ENCODE measurements around the gene TYK2.
A peak's percentile ranks its signal among the peaks of the same experiment; 100 is the strongest.
"Not testable (repeated sequence)": the region's sequence is repeated elsewhere in the genome, so short reads cannot be mapped to it uniquely, and the experiment has no call there.

TYK2 gene

DNA sequence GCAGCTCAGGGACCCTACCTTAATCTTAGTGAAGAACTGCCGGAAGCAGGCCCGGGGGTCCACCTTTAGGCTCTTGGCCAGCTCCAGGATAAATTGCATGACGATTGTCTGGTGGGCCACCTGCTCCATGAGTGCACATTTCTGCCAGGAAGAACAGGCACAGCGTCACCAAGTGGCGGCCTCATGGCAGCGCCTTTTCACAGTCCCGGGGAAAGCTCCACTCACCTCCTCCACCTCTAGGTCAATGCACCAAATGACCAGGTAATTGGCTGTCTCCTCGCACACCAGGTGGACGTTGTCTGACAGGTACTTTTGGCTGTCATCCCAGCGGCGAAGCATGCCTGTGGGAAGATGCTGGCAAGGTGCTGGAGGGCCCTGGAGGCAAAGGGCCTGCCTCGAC, 14.6 kb upstream of the TYK2 start:
- no peak overlapping the region for H3K4me3 ChIP-seq (ENCODE audit: low read length)
- H3K27ac ChIP-seq (ENCODE audit: low read length) = no peak overlapping the region
- no CpG with 5 or more reads among the region's 12 CpGs for WGBS (ENCODE audit: insufficient coverage, insufficient read length)
- H3K4me1 ChIP-seq (ENCODE audit: control insufficient read depth, insufficient read depth, low read length) = no peaks in the 10 kb centered on the region
- H3K27me3 ChIP-seq (ENCODE audit: control insufficient read depth, insufficient read depth, low read length) = no peaks in the 10 kb centered on the region
- peaks cover 30% of the 10 kb centered on the region for H3K36me3 ChIP-seq (ENCODE audit: control insufficient read depth, insufficient read depth, low read length)
- no peaks in the 10 kb centered on the region for H3K9me3 ChIP-seq (ENCODE audit: control insufficient read depth, insufficient read depth, low read length)
- DNase-seq (ENCODE audit: low read depth, low spot score) = no peak

DNA sequence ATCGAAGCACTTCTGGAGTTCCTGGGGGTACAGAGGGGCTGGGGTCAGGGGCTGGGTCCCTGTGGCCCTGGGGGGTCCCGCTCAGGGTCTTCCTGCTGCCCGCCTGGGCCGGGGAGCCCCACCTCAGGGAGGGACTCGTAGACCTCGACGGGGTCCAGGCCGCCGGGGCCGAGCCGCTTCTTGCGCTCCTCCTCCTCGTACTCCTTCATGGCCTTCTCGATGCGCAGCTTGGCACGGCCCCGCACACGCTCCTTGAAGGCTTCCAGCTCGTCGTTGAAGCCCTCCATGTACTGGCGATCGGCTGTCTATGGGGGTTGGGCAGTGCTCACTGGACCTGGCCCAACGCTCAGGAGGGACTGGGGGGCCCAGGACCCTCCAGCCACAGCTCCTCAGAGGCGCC, 12.8 kb upstream of the TYK2 start:
- no peak for DNase-seq (ENCODE audit: low read depth, low spot score)
- H3K36me3 ChIP-seq (ENCODE audit: control insufficient read depth, insufficient read depth, low read length) = peaks cover 30% of the 10 kb centered on the region
- H3K9me3 ChIP-seq (ENCODE audit: control insufficient read depth, insufficient read depth, low read length) = no peaks in the 10 kb centered on the region
- H3K27me3 ChIP-seq (ENCODE audit: control insufficient read depth, insufficient read depth, low read length) = no peaks in the 10 kb centered on the region
- no CpG with 5 or more reads among the region's 24 CpGs for WGBS (ENCODE audit: insufficient coverage, insufficient read length)
- H3K4me3 ChIP-seq (ENCODE audit: low read length) = no peak overlapping the region
- no peak overlapping the region for H3K27ac ChIP-seq (ENCODE audit: low read length)
- peaks cover 1% of the 10 kb centered on the region; the same call in 1 of the 2 replicates for H3K4me1 ChIP-seq (ENCODE audit: control insufficient read depth, insufficient read depth, low read length)

DNA sequence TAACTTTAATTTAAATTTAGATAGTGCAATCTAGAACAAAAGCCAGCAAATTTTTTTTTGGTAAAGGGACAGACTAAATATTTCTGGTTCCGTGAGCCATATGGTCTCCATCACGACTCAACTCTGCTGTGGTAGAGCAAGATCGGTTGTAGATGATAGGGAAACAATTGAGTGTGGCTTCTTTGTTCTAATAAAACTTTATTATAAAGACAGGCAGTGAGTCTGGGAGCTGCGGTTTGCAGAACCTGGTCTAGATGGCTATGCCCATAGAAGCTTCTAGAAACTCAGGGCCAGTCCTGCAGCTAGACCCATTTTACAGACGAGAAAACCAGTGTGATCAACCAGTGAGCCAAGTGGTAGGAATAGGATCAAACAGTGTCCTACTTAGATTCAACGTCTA, 11.7 kb upstream of the TYK2 start:
- H3K36me3 ChIP-seq (ENCODE audit: control insufficient read depth, insufficient read depth, low read length) = peaks cover 30% of the 10 kb centered on the region

DNA sequence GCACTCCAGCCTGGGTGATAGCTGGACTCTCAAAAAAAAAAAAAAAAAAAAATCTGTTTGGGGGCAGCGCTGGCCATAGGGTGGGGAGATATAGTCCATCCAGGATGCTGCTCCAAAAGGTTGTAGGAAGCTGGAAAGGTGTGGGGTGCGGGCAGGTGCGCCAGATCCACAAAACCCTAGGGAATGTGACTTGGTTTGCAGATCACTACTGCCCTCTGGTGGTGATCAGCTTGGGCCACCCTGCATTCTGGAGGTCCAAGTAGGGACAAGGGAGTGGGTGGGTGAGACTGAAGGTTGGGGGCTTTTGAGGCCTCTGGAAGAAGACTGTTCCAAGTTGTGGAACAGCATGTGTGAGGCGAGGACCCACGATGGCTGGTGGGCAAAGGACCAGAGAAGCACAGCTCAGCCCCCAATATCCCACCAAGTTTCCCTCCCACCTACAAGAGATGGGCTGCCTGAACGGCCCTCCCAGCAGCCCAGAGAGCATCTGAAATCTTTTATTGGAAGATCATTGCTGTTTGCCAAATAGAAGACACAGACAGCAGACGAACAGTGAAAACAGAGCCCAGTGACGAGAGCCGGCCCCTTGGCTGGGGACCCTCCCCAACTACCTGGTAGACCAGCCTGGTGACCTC, 10.4 kb upstream of the TYK2 start:
- H3K36me3 ChIP-seq (ENCODE audit: control insufficient read depth, insufficient read depth, low read length) = peaks cover 22% of the 10 kb centered on the region
- H3K4me3 ChIP-seq (ENCODE audit: low read length) = no peak overlapping the region
- H3K4me1 ChIP-seq (ENCODE audit: control insufficient read depth, insufficient read depth, low read length) = peaks cover 1% of the 10 kb centered on the region; the same call in 1 of the 2 replicates
- DNase-seq (ENCODE audit: low read depth, low spot score) = no peak
- no CpG with 5 or more reads among the region's 9 CpGs for WGBS (ENCODE audit: insufficient coverage, insufficient read length)
- H3K27ac ChIP-seq (ENCODE audit: low read length) = no peak overlapping the region
- H3K9me3 ChIP-seq (ENCODE audit: control insufficient read depth, insufficient read depth, low read length) = no peaks in the 10 kb centered on the region
- no peaks in the 10 kb centered on the region for H3K27me3 ChIP-seq (ENCODE audit: control insufficient read depth, insufficient read depth, low read length)

More for the DNA sequence above, 11.7 kb upstream of the TYK2 start:
- H3K27ac ChIP-seq (ENCODE audit: low read length) = no peak overlapping the region
- no CpG with 5 or more reads among the region's 6 CpGs for WGBS (ENCODE audit: insufficient coverage, insufficient read length)
- no peak for DNase-seq (ENCODE audit: low read depth, low spot score)
- no peak overlapping the region for H3K4me3 ChIP-seq (ENCODE audit: low read length)
- no peaks in the 10 kb centered on the region for H3K27me3 ChIP-seq (ENCODE audit: control insufficient read depth, insufficient read depth, low read length)
- H3K9me3 ChIP-seq (ENCODE audit: control insufficient read depth, insufficient read depth, low read length) = no peaks in the 10 kb centered on the region
- peaks cover 1% of the 10 kb centered on the region; the same call in 1 of the 2 replicates for H3K4me1 ChIP-seq (ENCODE audit: control insufficient read depth, insufficient read depth, low read length)

DNA sequence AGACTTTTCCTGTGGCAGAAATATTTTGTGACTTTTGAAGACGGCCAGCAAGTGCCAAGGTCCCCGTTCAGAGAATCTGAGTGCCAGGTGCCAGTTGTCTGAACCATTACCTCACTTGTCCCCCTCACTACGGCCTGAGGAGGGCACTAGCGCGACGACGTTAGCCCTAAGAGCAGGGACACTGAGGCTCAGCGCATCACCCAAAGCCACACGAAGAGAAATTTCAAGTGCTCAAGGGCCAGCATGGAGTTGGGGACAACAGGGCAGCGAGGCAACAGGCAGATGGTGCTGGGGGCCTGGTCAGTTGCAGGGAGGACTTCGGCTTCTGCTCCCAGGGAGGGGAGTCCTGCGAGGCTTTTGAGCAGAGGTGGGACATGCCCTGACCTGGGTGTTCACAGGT, 9.5 kb upstream of the TYK2 start:
- no peak for DNase-seq (ENCODE audit: low read depth, low spot score)
- no peaks in the 10 kb centered on the region for H3K9me3 ChIP-seq (ENCODE audit: control insufficient read depth, insufficient read depth, low read length)
- no peak overlapping the region for H3K27ac ChIP-seq (ENCODE audit: low read length)
- peaks cover 13% of the 10 kb centered on the region for H3K36me3 ChIP-seq (ENCODE audit: control insufficient read depth, insufficient read depth, low read length)
- no peaks in the 10 kb centered on the region for H3K27me3 ChIP-seq (ENCODE audit: control insufficient read depth, insufficient read depth, low read length)
- no CpG with 5 or more reads among the region's 12 CpGs for WGBS (ENCODE audit: insufficient coverage, insufficient read length)
- H3K4me1 ChIP-seq (ENCODE audit: control insufficient read depth, insufficient read depth, low read length) = peaks cover 1% of the 10 kb centered on the region; the same call in 1 of the 2 replicates
- no peak overlapping the region for H3K4me3 ChIP-seq (ENCODE audit: low read length)

DNA sequence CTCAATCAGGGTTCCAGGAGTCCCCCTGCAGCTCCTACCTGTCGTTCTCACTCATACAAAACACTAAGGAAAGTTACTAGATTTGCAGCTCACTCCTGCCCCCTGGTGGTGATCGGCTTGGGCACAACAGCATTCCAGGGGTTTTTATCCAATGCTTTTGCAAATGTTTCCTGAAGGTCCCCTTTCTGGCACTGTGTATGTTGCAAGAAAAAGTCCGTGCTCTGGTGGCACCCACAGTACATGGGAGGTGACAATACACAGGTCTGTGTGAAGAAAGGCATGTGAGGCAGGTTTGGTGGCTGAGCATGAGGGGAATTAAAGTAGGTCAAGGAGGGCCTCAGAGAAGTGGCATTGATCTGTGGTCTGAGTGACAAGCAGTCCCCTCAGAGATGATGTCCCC, 8.6 kb upstream of the TYK2 start:
- H3K36me3 ChIP-seq (ENCODE audit: control insufficient read depth, insufficient read depth, low read length) = peaks cover 11% of the 10 kb centered on the region
- H3K9me3 ChIP-seq (ENCODE audit: control insufficient read depth, insufficient read depth, low read length) = no peaks in the 10 kb centered on the region
- no peak overlapping the region for H3K27ac ChIP-seq (ENCODE audit: low read length)
- no peak overlapping the region for H3K4me3 ChIP-seq (ENCODE audit: low read length)
- WGBS (ENCODE audit: insufficient coverage, insufficient read length) = no CpG with 5 or more reads among the region's 3 CpGs
- peak; percentile 87 for DNase-seq (ENCODE audit: low read depth, low spot score)
- peaks cover 1% of the 10 kb centered on the region; the same call in 1 of the 2 replicates for H3K4me1 ChIP-seq (ENCODE audit: control insufficient read depth, insufficient read depth, low read length)
- no peaks in the 10 kb centered on the region for H3K27me3 ChIP-seq (ENCODE audit: control insufficient read depth, insufficient read depth, low read length)

DNA sequence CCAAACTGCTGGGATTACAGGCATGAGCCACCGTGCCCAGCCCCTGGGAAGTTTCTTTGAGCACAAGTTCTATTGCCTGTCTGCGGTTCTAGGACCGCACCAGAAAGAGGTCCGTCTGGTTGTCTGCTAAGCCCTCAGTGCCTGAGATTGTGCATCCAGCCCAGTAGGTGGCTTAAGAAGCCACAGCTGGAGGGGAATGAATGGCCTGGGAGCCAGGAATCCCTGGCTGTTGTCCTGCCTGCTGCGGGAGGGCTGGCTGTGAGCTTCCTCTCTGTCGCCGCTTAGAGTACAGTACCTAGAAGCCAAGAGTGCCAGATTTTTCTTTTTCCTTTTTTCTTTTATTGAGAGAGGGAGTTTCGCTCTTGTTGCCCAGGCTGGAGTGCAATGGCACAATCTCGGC, 4.2 kb upstream of the TYK2 start:
- no peaks in the 10 kb centered on the region for H3K36me3 ChIP-seq (ENCODE audit: control insufficient read depth, insufficient read depth, low read length)
- H3K27me3 ChIP-seq (ENCODE audit: control insufficient read depth, insufficient read depth, low read length) = no peaks in the 10 kb centered on the region
- no CpG with 5 or more reads among the region's 9 CpGs for WGBS (ENCODE audit: insufficient coverage, insufficient read length)
- DNase-seq (ENCODE audit: low read depth, low spot score) = no peak
- no peaks in the 10 kb centered on the region for H3K9me3 ChIP-seq (ENCODE audit: control insufficient read depth, insufficient read depth, low read length)
- H3K4me1 ChIP-seq (ENCODE audit: control insufficient read depth, insufficient read depth, low read length) = peaks cover 1% of the 10 kb centered on the region; the same call in 1 of the 2 replicates
- no peak overlapping the region for H3K4me3 ChIP-seq (ENCODE audit: low read length)
- H3K27ac ChIP-seq (ENCODE audit: low read length) = no peak overlapping the region

DNA sequence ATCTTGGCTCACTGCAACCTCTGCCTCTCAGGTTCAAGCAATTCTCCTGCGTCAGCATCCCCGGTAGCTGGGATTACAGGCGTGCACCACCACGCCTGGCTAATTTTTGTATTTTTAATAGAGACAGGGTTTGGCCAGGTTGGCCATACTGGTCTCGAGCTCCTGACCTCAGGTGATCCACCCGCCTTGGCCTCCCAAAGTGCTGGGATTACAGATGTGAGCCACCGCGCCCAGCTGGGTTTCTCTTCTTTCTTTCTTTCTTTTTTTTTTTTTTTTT, 2.8 kb upstream of the TYK2 start:
- not testable (repeated sequence) for H3K36me3 ChIP-seq (ENCODE audit: control insufficient read depth, insufficient read depth, low read length); H3K4me1 ChIP-seq (ENCODE audit: control insufficient read depth, insufficient read depth, low read length); H3K27me3 ChIP-seq (ENCODE audit: control insufficient read depth, insufficient read depth, low read length); H3K27ac ChIP-seq (ENCODE audit: low read length); DNase-seq (ENCODE audit: low read depth, low spot score); H3K4me3 ChIP-seq (ENCODE audit: low read length); H3K9me3 ChIP-seq (ENCODE audit: control insufficient read depth, insufficient read depth, low read length)
- no CpG with 5 or more reads among the region's 8 CpGs for WGBS (ENCODE audit: insufficient coverage, insufficient read length)

DNA sequence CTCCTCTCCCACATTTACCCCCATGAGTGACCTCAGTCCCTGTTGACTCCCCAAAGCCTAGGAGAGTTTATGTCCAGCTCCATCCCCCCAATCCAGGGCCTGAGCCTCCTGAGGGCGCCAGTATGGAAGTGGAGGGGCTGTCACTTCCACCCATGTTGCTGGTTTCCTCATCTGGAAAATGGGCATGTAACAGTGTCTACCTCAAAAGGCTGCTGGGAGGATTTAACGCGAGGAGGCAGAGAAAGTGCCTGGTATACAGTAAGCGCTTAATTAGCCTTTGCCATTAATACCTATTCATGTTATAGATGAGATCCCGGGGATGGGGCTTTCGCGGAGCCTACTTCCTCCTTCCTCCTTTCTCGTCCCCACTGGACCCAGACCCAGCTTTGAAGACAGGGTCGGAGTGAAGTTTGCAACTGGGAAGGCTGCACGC, 476 bp downstream of the TYK2 start:
- WGBS (ENCODE audit: insufficient coverage, insufficient read length) = no CpG with 5 or more reads among the region's 10 CpGs
- no peaks in the 10 kb centered on the region for H3K36me3 ChIP-seq (ENCODE audit: control insufficient read depth, insufficient read depth, low read length)
- no peak for DNase-seq (ENCODE audit: low read depth, low spot score)

DNA sequence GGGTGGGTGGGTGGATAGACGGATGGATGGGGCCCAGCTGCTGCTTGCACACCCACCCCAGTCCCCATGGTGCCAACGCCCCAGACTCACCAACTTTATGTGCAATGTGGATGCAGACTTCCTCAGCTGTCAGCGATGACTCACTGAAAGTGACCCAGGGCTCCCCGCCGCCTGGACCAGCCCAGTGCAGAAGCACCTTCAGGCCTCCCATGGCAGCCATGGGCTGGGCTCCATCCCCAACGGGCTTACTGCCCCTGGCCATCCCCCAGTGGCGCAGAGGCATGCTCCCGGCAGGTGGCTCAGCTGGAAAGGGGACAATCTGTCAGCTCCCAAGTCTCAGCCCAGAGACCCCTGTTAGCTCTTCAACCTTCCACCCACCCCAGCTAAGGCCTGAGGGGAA, 2.2 kb downstream of the TYK2 start:
- Histone ChIP-seq H3K4me1 (ENCODE audit: control insufficient read depth, insufficient read depth, low read length) (no peaks in the 10 kb centered on the region), H3K36me3 (ENCODE audit: control insufficient read depth, insufficient read depth, low read length) (no peaks in the 10 kb centered on the region), H3K4me3 (ENCODE audit: low read length) (no peak overlapping the region), H3K27ac (ENCODE audit: low read length) (no peak overlapping the region), H3K27me3 (ENCODE audit: control insufficient read depth, insufficient read depth, low read length) (no peaks in the 10 kb centered on the region), H3K9me3 (ENCODE audit: control insufficient read depth, insufficient read depth, low read length) (no peaks in the 10 kb centered on the region)
- DNase-seq (ENCODE audit: low read depth, low spot score) = no peak
- no CpG with 5 or more reads among the region's 8 CpGs for WGBS (ENCODE audit: insufficient coverage, insufficient read length)

More for the DNA sequence above, 476 bp downstream of the TYK2 start:
- H3K9me3 ChIP-seq (ENCODE audit: control insufficient read depth, insufficient read depth, low read length) = no peaks in the 10 kb centered on the region
- H3K27me3 ChIP-seq (ENCODE audit: control insufficient read depth, insufficient read depth, low read length) = no peaks in the 10 kb centered on the region
- H3K4me1 ChIP-seq (ENCODE audit: control insufficient read depth, insufficient read depth, low read length) = no peaks in the 10 kb centered on the region
- H3K27ac ChIP-seq (ENCODE audit: low read length) = no peak overlapping the region
- H3K4me3 ChIP-seq (ENCODE audit: low read length) = peak overlapping the region; percentile 73

DNA sequence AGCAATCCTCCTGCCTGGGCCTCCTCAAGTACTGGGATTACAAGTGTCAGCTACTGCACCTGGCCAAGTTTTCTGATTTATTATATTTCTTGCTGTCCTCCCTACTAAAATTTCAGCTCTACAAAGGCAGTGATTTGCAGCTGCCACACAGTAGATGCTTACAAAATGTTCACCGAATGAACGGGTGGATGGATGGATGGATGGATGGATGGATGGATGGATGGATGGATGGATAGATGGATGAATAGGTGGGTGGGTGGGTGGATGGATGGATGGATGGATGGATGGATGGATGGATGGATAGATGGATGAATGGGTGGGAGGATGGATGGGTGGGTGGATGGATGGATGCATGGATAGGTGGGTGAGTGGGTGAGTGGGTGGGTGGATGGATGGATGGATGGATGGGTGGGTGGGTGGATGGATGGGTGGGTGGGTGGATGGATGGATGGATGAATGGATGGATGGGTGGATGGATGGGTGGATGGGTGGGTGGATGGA, 3.2 kb downstream of the TYK2 start:
- H3K9me3 ChIP-seq (ENCODE audit: control insufficient read depth, insufficient read depth, low read length); H3K27ac ChIP-seq (ENCODE audit: low read length); H3K4me3 ChIP-seq (ENCODE audit: low read length); H3K27me3 ChIP-seq (ENCODE audit: control insufficient read depth, insufficient read depth, low read length); DNase-seq (ENCODE audit: low read depth, low spot score); H3K36me3 ChIP-seq (ENCODE audit: control insufficient read depth, insufficient read depth, low read length); H3K4me1 ChIP-seq (ENCODE audit: control insufficient read depth, insufficient read depth, low read length): not testable (repeated sequence)
- no CpG with 5 or more reads among the region's 2 CpGs for WGBS (ENCODE audit: insufficient coverage, insufficient read length)

All from iPS DF 6.9 (cell line).